IPS-18a (cell line): ENCODE results near the gene DNAJA3.
A peak's percentile ranks its signal among the peaks of the same experiment; 100 is the strongest.

Experiments
- H3K27ac ChIP-seq: one replicate; pipeline ENCODE4 v1.5.1; 2013; ENCODE audit warnings: low read length
- H3K27me3 ChIP-seq: one replicate; pipeline ENCODE4 v1.6.1; 2013; ENCODE audit warnings: mild to moderate bottlenecking, low read length; ENCODE audit not compliant: control insufficient read depth, insufficient read depth
- H3K36me3 ChIP-seq: one replicate; pipeline ENCODE4 v1.6.1; 2013; ENCODE audit warnings: low read depth, low read length; ENCODE audit not compliant: control insufficient read depth
- H3K4me1 ChIP-seq: one replicate; pipeline ENCODE4 v1.6.1; 2013; ENCODE audit warnings: low read depth, low read length; ENCODE audit not compliant: control insufficient read depth
- H3K4me3 ChIP-seq: one replicate; pipeline ENCODE4 v1.5.1; 2013; ENCODE audit warnings: low read length
- H3K9ac ChIP-seq: one replicate; pipeline ENCODE4 v1.6.1; 2013; ENCODE audit warnings: mild to moderate bottlenecking, low read length, moderate library complexity
- H3K9me3 ChIP-seq: one replicate; pipeline ENCODE4 v1.6.1; 2013; ENCODE audit warnings: low read depth, low read length; ENCODE audit not compliant: control insufficient read depth

The DNAJA3 gene

DNA sequence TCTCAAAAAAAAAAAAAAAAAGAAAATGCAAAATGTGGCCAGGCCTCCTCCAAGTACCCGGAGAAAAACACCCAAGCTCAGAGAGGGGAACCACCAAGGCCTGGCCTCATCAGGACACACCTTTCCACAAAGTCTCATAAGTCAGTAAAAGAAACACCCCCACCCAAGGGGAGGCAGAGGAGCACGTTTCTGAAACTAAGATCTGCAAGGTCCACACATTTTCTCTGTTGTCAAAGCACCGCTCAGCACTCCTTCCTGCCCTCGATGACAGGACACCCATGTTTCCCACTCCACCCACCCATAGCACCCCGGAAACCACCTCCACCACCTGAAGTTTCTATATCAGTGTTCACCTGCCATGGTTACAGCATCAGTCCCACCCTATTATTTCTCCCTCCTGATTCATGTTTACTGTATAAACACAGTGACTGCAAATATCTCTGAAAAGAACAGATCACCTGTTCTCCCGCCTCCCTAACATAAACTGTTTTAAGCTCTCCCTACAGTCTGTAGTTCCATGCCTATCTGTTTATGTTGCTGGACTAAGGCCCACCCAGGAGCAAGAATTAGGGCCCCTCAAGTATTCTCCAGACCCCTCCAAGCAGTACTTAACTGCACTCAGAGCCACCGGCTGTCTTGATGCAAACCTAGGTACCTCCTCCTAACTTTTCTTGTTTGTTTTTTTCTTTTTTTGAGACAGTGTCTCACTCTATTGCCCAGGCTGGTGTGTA, 11.3 kb upstream of the DNAJA3 start:
- Histone ChIP-seq H3K27ac (no peak overlapping the region), H3K9ac (no peak overlapping the region), H3K4me3 (no peak overlapping the region), H3K9me3 (no peaks in the 10 kb centered on the region), H3K4me1 (peaks cover 5% of the 10 kb centered on the region), H3K36me3 (no peaks in the 10 kb centered on the region), H3K27me3 (peaks cover 5% of the 10 kb centered on the region)

DNA sequence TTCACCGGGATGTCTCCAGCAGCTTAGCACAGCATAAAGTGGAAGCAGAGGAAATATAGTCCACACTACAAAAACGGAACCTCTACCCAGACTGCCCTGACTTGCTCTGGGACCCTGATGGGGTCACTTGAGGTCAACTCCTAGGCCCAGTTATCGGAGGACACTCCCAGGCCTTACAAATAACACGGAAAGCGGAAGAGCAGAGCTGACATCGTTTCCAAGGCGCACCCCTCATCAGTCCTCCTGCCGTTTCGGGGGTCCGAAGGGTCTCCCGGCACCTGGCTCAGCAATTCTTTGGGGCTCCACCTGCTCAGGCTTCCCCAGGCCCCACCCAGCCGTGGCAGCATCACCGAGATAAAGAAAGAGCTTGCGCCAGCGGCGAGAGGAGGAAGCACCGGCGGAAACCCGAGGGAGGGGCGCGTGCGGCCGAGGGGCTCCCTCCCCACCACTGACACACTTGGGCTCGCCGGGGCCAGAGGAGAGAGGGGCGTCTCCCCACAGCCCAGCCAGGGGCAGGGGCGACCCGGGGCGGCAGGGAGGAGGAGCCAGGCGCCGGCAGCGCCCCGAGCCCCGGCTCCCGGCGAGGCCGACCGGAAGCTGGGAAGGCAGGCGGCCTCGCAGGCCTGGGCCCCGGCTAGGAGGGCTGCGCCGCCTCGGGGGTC, 10.0 kb upstream of the DNAJA3 start:
- peak overlapping the region; percentile 9 for H3K9ac ChIP-seq
- H3K27me3 ChIP-seq, result peaks cover 5% of the 10 kb centered on the region
- H3K9me3 ChIP-seq, result no peaks in the 10 kb centered on the region
- no peak overlapping the region for H3K27ac ChIP-seq
- no peaks in the 10 kb centered on the region for H3K36me3 ChIP-seq
- peak overlapping the region; percentile 72 for H3K4me3 ChIP-seq
- H3K4me1 ChIP-seq, result peaks cover 5% of the 10 kb centered on the region

DNA sequence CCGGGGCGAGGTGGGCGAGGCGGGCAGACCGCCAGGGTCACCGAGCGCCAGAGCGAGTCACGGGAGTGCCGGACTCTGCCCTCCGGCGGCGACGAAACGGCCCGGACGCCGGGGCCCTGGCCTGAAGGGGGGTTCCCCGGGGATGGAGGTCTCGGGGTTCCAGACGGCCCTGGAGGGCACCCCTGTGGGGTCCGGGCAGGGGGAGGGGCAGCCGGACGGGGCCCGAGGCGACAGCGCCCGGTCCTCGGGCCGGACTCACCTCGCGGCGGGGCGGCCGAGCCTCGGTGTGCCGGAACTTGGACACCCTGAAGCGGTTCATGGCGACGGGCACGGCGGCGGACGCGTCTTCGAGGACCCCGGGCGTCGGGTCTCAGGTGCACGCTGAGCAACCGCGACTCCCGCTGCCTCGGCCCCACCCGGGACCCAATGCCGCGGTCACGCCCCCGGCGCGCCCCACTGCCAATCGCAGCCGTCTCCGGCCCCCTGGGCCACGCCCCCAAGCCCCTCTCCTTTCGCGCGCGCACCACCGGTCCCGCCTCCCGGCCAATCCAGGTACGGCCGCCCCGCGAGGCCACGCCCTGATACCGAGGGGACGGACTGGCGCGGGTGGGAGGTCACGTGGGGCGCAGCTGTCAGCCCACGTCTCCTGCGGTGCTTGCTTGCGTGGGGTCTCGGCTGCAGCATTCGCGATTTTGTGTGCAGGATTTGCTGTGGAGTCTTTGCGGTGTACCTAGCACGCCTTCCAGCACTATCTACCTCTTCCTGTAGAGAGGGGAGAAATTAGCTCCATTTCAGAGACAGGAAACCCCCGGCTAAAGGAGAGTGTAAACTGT, 9.3 kb upstream of the DNAJA3 start, which contains the start of gene CORO7:
Gene CORO7, minus strand, starts transcription at position 397 of the 833 bp plus-strand sequence. Its CDS starts 78 bp downstream, at position 319.
- Histone ChIP-seq H3K9me3 (no peaks in the 10 kb centered on the region), H3K4me1 (peaks cover 5% of the 10 kb centered on the region), H3K36me3 (no peaks in the 10 kb centered on the region), H3K9ac (peak within 1 kb of the TSS; percentile 48), H3K27ac (no peak within 1 kb of the TSS), H3K27me3 (peaks cover 5% of the 10 kb centered on the region), H3K4me3 (peak within 1 kb of the TSS; percentile 72)

DNA sequence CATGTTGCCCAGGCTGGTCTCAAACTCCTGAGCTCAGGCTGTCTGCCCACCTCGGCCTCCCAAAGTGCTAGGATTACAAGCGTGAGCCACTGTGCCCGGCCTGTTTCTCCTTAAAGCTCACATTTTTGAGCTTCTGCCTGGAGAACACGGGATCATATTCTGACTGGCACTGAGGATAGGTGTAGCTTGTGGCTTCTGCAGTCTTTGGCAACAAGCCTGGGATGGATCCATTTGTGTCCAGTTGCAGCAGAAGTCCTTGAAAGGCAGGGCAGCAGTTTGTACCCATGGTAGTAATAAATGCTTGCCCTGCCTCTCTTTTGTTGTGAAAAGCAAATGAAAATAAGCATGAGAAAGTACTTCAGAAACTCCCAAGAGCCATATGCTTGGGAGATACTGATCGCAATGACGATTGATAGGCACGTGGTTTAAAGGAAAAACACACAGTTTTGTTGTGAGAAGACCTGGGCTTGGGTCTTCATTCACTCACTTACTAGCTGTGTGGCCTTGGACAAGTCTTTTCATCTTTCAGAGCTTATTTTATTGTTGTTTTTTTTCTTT, 6.2 kb upstream of the DNAJA3 start:
- H3K36me3 ChIP-seq, result no peaks in the 10 kb centered on the region
- H3K4me3 ChIP-seq, result no peak overlapping the region

DNA sequence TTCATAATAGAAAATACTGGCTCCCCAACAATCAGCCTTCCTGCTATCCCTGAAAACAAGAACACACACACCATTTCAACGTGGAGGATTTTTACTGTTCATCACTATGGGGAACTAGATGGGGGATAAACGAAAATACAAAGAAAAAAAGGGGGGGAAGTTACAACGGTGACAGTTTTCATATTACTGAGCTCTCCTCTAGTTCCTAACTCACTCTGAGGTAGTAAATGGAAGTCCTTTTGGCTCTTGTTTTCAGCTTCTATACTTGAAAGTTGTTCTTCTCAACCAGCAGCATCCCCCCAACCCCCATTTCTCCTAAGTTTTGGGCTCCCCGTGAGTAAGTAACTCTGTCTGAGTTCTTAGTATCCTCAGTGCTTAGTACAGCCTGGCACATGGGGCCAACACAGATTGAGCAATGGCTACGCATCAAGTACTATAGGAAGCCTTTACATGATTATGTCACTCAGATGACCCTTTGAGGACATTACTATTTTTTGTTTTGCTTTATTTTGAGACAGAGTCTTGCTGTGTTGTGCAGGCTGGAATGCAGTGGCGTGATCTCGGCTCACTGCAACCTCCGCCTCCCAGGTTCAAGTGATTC, 5.1 kb upstream of the DNAJA3 start:
- Histone ChIP-seq H3K9ac (no peak overlapping the region), H3K27me3 (peaks cover 5% of the 10 kb centered on the region), H3K9me3 (no peaks in the 10 kb centered on the region), H3K36me3 (no peaks in the 10 kb centered on the region), H3K4me3 (no peak overlapping the region), H3K27ac (no peak overlapping the region), H3K4me1 (peaks cover 5% of the 10 kb centered on the region)

More for the DNA sequence above, 6.2 kb upstream of the DNAJA3 start:
- Histone ChIP-seq H3K27me3 (peaks cover 5% of the 10 kb centered on the region), H3K9ac (no peak overlapping the region), H3K4me1 (peaks cover 6% of the 10 kb centered on the region), H3K9me3 (no peaks in the 10 kb centered on the region), H3K27ac (no peak overlapping the region)

DNA sequence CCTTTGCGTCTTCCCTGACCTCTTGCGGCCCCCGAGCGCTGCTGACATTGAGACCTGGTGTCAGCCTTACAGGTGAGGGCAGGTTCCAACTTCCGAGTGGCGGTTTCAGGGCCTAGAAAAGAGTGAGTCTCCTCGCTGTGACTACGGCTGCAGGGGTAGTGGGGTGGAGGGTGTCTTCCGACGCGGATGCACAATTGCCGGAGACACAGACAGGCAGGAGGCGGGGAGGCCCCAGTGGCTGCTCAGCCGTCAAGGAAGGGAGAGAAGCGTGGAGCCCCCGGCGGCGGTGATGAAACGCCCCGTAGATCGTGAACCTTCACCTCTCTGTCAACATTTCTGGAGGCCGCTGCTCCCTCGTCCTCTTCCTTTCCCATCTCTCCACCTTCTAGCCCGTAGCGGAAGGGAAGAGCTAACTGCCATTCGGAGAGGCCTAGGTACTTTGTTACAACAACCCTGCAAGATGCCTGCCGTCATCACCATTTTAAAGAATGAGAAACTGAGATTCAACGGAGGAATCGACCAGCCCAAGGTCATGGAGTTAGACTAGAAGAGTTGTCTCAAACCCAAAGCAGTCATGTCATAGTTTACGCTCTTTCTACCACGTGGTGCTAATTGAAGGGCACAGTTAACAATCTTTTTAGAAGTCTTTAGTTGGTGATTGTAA, 485 bp downstream of the DNAJA3 start:
- Histone ChIP-seq H3K36me3 (peaks cover 7% of the 10 kb centered on the region), H3K27me3 (no peaks in the 10 kb centered on the region), H3K9me3 (no peaks in the 10 kb centered on the region), H3K4me1 (peaks cover 4% of the 10 kb centered on the region), H3K9ac (peak overlapping the region; percentile 90), H3K27ac (peak overlapping the region; percentile 19), H3K4me3 (peak overlapping the region; percentile 79)

DNA sequence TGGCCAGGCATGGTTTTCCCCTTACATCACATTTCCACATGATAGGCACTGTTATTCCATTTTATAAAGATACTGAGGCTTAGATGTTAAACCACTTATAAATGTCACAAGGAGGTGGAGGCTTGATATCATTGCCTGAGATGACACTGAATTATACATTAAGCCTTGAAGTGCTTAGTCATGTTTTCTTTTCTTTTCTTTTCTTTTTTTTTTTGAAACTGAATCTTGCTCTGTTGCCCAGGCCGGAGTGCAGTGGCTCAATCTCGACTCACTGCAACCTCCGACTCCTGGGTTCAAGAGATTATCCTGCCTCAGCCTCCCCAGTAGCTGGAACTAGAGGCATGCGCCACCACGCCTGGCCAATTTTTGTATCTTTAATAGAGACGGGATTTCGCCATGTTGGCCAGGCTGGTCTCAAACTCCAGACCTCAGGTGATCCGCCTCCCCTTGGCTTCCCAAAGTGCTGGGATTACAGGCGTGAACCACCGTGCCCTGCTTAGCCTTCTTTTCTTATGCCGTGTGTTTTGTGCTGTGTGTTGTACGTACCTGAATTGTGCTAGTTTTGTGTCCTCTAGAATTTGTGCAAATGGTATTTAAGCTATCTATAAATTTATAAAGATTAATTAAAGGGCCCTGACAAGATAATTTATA, 1.2 kb downstream of the DNAJA3 start:
- peak overlapping the region; percentile 90 for H3K9ac ChIP-seq
- no peaks in the 10 kb centered on the region for H3K27me3 ChIP-seq
- H3K9me3 ChIP-seq, result no peaks in the 10 kb centered on the region
- H3K27ac ChIP-seq, result no peak overlapping the region
- H3K4me1 ChIP-seq, result peaks cover 4% of the 10 kb centered on the region
- H3K36me3 ChIP-seq, result peaks cover 10% of the 10 kb centered on the region
- peak overlapping the region; percentile 79 for H3K4me3 ChIP-seq

DNA sequence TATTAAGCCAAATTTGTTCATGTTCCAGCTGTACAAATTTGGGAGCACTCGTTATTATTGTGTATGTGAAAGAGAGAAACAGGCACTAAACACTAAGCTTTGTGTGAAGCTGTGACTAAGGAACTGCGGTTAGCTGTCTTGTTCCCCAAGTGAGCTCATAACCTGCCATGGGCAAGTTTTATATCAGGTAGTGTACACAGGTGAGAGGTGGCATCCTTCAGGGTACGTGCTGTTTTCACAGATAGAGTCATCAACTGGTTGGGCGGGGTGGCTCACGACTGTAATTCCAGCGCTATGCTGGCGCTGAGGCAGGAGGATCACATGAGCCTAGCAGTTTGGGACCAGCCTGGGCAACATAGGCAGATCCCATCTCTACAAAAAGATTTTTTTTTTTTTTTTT, 2.8 kb downstream of the DNAJA3 start:
- no peak overlapping the region for H3K9ac ChIP-seq
- H3K9me3 ChIP-seq, result no peaks in the 10 kb centered on the region
- no peak overlapping the region for H3K4me3 ChIP-seq
- peaks cover 10% of the 10 kb centered on the region for H3K36me3 ChIP-seq
- no peak overlapping the region for H3K27ac ChIP-seq
- no peaks in the 10 kb centered on the region for H3K27me3 ChIP-seq
- peaks cover 4% of the 10 kb centered on the region for H3K4me1 ChIP-seq

DNA sequence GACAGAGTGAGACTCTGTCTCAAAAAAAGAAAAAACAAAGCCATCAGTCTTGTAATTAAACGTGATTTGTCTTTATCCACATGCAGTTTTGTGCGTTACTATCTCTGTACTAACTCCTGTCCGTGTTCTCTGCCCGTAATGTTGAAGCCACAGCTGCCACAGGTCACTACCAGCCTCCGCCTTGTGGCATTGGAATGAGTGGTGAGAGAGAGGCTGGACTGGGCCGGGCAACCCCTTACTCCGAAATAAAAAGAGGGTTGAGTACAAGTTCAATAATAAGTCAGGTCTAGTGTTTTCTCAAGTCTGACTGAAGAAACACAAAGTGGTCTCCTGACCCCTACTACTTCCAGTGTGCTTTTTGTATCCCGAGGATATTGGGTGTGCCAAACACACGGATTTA, 5.4 kb downstream of the DNAJA3 start:
- H3K4me3 ChIP-seq, result no peak overlapping the region
- H3K36me3 ChIP-seq, result peaks cover 29% of the 10 kb centered on the region
- H3K9me3 ChIP-seq, result no peaks in the 10 kb centered on the region
- H3K27ac ChIP-seq, result no peak overlapping the region
- no peak overlapping the region for H3K9ac ChIP-seq
- H3K27me3 ChIP-seq, result no peaks in the 10 kb centered on the region
- no peaks in the 10 kb centered on the region for H3K4me1 ChIP-seq

DNA sequence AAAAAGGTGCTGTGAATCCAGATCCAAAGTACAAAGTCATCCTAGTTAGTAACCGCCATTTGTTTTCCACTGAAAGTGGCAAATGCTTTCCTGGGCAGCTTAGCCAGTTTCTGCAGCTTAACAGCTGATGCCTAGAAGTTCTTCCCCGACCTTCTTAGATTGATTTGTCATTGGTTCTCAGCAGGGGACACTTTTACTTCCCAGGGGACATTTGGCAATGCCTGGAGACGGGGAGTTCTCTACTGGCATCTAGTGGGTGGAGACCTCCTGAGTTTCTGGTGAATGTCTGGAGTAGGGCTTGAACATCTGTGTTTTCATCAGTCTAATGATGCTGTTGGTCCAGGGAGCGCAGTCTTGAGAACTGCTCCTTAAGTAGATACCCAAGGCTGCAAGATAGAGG, 7.6 kb downstream of the DNAJA3 start:
- Histone ChIP-seq H3K9ac (no peak overlapping the region), H3K4me1 (no peaks in the 10 kb centered on the region), H3K36me3 (peaks cover 40% of the 10 kb centered on the region), H3K27me3 (no peaks in the 10 kb centered on the region), H3K27ac (no peak overlapping the region), H3K4me3 (no peak overlapping the region), H3K9me3 (no peaks in the 10 kb centered on the region)
